ENCODE data around the gene ENOPH1.

- TF ChIP-seq, protein P1, sequence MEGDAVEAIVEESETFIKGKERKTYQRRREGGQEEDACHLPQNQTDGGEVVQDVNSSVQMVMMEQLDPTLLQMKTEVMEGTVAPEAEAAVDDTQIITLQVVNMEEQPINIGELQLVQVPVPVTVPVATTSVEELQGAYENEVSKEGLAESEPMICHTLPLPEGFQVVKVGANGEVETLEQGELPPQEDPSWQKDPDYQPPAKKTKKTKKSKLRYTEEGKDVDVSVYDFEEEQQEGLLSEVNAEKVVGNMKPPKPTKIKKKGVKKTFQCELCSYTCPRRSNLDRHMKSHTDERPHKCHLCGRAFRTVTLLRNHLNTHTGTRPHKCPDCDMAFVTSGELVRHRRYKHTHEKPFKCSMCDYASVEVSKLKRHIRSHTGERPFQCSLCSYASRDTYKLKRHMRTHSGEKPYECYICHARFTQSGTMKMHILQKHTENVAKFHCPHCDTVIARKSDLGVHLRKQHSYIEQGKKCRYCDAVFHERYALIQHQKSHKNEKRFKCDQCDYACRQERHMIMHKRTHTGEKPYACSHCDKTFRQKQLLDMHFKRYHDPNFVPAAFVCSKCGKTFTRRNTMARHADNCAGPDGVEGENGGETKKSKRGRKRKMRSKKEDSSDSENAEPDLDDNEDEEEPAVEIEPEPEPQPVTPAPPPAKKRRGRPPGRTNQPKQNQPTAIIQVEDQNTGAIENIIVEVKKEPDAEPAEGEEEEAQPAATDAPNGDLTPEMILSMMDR (IDR thresholded peaks at IDR 0.05 in 2 of 3, conservative IDR thresholded peaks at IDR 0.05 in 1 of 3; ENCODE audit: insufficient read depth in 2 of 3, low read depth in 1 of 3, low read length in 3 of 3), result peak; percentile 55 to 80 (median 73)
- TF ChIP-seq LCOR (CRISPR knock-in tag; IDR thresholded peaks at IDR 0.05) (no peak), MXI1 (IDR thresholded peaks at IDR 0.05; ENCODE audit: low read depth, low read length) (no peak), POLR2A (conservative IDR thresholded peaks at IDR 0.05) (no peak), KAT8 (IDR thresholded peaks at IDR 0.05; ENCODE audit: low read depth) (no peak), JUN (IDR thresholded peaks at IDR 0.05; ENCODE audit: borderline replicate concordance, low read depth, low read length) (no peak), JUN (CRISPR knock-in tag; IDR thresholded peaks at IDR 0.05; ENCODE audit: borderline replicate concordance) (no peak), TEAD4 (IDR thresholded peaks at IDR 0.05; ENCODE audit: low read length) (no peak), TEAD4 (CRISPR knock-in tag; IDR thresholded peaks at IDR 0.05; ENCODE audit: borderline replicate concordance) (no peak), PURB (CRISPR knock-in tag; IDR thresholded peaks at IDR 0.05; ENCODE audit: low read depth) (no peak), POLR2AphosphoS5 (IDR thresholded peaks at IDR 0.05; ENCODE audit: control insufficient read depth, insufficient read depth, low read depth, low read length) (peak; percentile 55)
- TF ChIP-seq, protein P2, sequence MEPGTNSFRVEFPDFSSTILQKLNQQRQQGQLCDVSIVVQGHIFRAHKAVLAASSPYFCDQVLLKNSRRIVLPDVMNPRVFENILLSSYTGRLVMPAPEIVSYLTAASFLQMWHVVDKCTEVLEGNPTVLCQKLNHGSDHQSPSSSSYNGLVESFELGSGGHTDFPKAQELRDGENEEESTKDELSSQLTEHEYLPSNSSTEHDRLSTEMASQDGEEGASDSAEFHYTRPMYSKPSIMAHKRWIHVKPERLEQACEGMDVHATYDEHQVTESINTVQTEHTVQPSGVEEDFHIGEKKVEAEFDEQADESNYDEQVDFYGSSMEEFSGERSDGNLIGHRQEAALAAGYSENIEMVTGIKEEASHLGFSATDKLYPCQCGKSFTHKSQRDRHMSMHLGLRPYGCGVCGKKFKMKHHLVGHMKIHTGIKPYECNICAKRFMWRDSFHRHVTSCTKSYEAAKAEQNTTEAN (CRISPR knock-in tag; IDR thresholded peaks at IDR 0.05), result no peak
- TF ChIP-seq, protein P3, sequence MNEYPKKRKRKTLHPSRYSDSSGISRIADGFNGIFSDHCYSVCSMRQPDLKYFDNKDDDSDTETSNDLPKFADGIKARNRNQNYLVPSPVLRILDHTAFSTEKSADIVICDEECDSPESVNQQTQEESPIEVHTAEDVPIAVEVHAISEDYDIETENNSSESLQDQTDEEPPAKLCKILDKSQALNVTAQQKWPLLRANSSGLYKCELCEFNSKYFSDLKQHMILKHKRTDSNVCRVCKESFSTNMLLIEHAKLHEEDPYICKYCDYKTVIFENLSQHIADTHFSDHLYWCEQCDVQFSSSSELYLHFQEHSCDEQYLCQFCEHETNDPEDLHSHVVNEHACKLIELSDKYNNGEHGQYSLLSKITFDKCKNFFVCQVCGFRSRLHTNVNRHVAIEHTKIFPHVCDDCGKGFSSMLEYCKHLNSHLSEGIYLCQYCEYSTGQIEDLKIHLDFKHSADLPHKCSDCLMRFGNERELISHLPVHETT (CRISPR knock-in tag; conservative IDR thresholded peaks at IDR 0.05 in 1 of 2, IDR thresholded peaks at IDR 0.05 in 1 of 2), result no peak
- TF ChIP-seq, protein P4, sequence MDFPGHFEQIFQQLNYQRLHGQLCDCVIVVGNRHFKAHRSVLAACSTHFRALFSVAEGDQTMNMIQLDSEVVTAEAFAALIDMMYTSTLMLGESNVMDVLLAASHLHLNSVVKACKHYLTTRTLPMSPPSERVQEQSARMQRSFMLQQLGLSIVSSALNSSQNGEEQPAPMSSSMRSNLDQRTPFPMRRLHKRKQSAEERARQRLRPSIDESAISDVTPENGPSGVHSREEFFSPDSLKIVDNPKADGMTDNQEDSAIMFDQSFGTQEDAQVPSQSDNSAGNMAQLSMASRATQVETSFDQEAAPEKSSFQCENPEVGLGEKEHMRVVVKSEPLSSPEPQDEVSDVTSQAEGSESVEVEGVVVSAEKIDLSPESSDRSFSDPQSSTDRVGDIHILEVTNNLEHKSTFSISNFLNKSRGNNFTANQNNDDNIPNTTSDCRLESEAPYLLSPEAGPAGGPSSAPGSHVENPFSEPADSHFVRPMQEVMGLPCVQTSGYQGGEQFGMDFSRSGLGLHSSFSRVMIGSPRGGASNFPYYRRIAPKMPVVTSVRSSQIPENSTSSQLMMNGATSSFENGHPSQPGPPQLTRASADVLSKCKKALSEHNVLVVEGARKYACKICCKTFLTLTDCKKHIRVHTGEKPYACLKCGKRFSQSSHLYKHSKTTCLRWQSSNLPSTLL (IDR thresholded peaks at IDR 0.05), result no peak
- TF ChIP-seq, protein P5, sequence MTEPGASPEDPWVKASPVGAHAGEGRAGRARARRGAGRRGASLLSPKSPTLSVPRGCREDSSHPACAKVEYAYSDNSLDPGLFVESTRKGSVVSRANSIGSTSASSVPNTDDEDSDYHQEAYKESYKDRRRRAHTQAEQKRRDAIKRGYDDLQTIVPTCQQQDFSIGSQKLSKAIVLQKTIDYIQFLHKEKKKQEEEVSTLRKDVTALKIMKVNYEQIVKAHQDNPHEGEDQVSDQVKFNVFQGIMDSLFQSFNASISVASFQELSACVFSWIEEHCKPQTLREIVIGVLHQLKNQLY (CRISPR knock-in tag; conservative IDR thresholded peaks at IDR 0.05), result no peak
Observed at GRCh38 chr4:82462415-82462831, 32.0 kb downstream of the ENOPH1 start.
